Subcutaneous abdominal adipose tissue (tissue), 5 donors: Measurements from ENCODE around the gene HNRNPM.
A peak's percentile ranks its signal among the peaks of the same experiment; 100 is the strongest.

Source experiments
- H3K27ac ChIP-seq: one replicate; pipeline ENCODE4 v1.7.0; 2013; ENCODE audit warnings: low read depth, mild to moderate bottlenecking, inconsistent platforms, low read length, moderate library complexity
- H3K27me3 ChIP-seq, 5 donors: one replicate each; pipeline ENCODE4 v1.7.0; 2013; ENCODE audit warnings: low read length in 5 of 5, inconsistent platforms in 1 of 5; ENCODE audit not compliant: control insufficient read depth in 5 of 5, insufficient read depth in 4 of 5
- H3K36me3 ChIP-seq, 5 donors: one replicate each; pipeline ENCODE4 v1.7.0; 2013; ENCODE audit warnings: low read length in 5 of 5; ENCODE audit not compliant: control insufficient read depth in 5 of 5, insufficient read depth in 5 of 5
- H3K4me1 ChIP-seq, 5 donors: one replicate each; pipeline ENCODE4 v1.7.0; 2013; ENCODE audit warnings: low read length in 5 of 5, mild to moderate bottlenecking in 3 of 5, moderate library complexity in 1 of 5; ENCODE audit not compliant: control insufficient read depth in 5 of 5, insufficient read depth in 5 of 5
- H3K4me3 ChIP-seq, 5 donors: one replicate each; pipeline ENCODE4 v1.7.0; 2013; ENCODE audit warnings: low read length in 5 of 5, low read depth in 1 of 5
- H3K9ac ChIP-seq, 5 donors: one replicate each; pipeline ENCODE4 v1.7.0; 2013; ENCODE audit warnings: low read length in 5 of 5, mild to moderate bottlenecking in 4 of 5, moderate library complexity in 3 of 5
- H3K9me3 ChIP-seq, 5 donors: one replicate each; pipeline ENCODE4 v1.7.0; 2013; ENCODE audit warnings: low read length in 5 of 5; ENCODE audit not compliant: control insufficient read depth in 5 of 5
- donor health status: healthy.
- donor health status: healthy.
- donor health status: healthy.
- donor health status: healthy.
- donor health status: healthy.

Gene HNRNPM

GRCh38 chr19:8446061-8446709 lies 1.4 kb downstream of the HNRNPM start:
- no peaks in the 10 kb centered on the region for H3K9me3 ChIP-seq
- peaks cover 0 to 10% (median 0%) of the 10 kb centered on the region in 5 donors for H3K36me3 ChIP-seq
- H3K9ac ChIP-seq, result peak overlapping the region; percentile 81 to 100 (median 99)
- H3K4me3 ChIP-seq, result peak overlapping the region; percentile 82 to 98 (median 93)
- peaks cover 10 to 52% (median 45%) of the 10 kb centered on the region in 5 donors for H3K4me1 ChIP-seq
- peak overlapping the region; percentile 94 for H3K27ac ChIP-seq
- no peaks in the 10 kb centered on the region for H3K27me3 ChIP-seq

GRCh38 chr19:8449830-8450229 lies 5.1 kb downstream of the HNRNPM start:
- no peaks in the 10 kb centered on the region for H3K9me3 ChIP-seq
- no peaks in the 10 kb centered on the region for H3K27me3 ChIP-seq
- peaks cover 0 to 10% (median 5%) of the 10 kb centered on the region in 5 donors for H3K36me3 ChIP-seq
- no peak overlapping the region for H3K9ac ChIP-seq
- no peak overlapping the region for H3K27ac ChIP-seq
- peaks cover 14 to 81% (median 74%) of the 10 kb centered on the region in 5 donors for H3K4me1 ChIP-seq
- H3K4me3 ChIP-seq, result peak overlapping the region in 1 of 5 donors; percentile 14

- H3K9me3 ChIP-seq, result no peaks in the 10 kb centered on the region
- peak overlapping the region; percentile 32 for H3K27ac ChIP-seq
- no peak overlapping the region for H3K9ac ChIP-seq
- H3K27me3 ChIP-seq, result no peaks in the 10 kb centered on the region
- no peak overlapping the region for H3K4me3 ChIP-seq
- H3K36me3 ChIP-seq, result peaks cover 9 to 24% (median 12%) of the 10 kb centered on the region in 5 donors
- H3K4me1 ChIP-seq, result peaks cover 9 to 75% (median 67%) of the 10 kb centered on the region in 5 donors
Measured at GRCh38 chr19:8451377-8451776, 6.6 kb downstream of the HNRNPM start.

- Histone ChIP-seq H3K4me3 (no peak overlapping the region), H3K4me1 (peaks cover 9 to 73% (median 67%) of the 10 kb centered on the region in 5 donors), H3K27ac (peak overlapping the region; percentile 32), H3K36me3 (peaks cover 10 to 26% (median 16%) of the 10 kb centered on the region in 5 donors), H3K27me3 (no peaks in the 10 kb centered on the region), H3K9me3 (no peaks in the 10 kb centered on the region), H3K9ac (no peak overlapping the region)
Measured at GRCh38 chr19:8451885-8452284, 7.1 kb downstream of the HNRNPM start.

- Histone ChIP-seq H3K27ac (peak overlapping the region; percentile 32), H3K4me1 (peaks cover 9 to 72% (median 65%) of the 10 kb centered on the region in 5 donors), H3K36me3 (peaks cover 13 to 28% (median 19%) of the 10 kb centered on the region in 5 donors), H3K27me3 (no peaks in the 10 kb centered on the region), H3K9me3 (no peaks in the 10 kb centered on the region), H3K4me3 (no peak overlapping the region), H3K9ac (no peak overlapping the region)
Measured at GRCh38 chr19:8452446-8453123, 7.8 kb downstream of the HNRNPM start.

- no peaks in the 10 kb centered on the region for H3K27me3 ChIP-seq
- peaks cover 15 to 33% (median 22%) of the 10 kb centered on the region in 5 donors for H3K36me3 ChIP-seq
- no peaks in the 10 kb centered on the region for H3K9me3 ChIP-seq
- peaks cover 9 to 77% (median 62%) of the 10 kb centered on the region in 5 donors for H3K4me1 ChIP-seq
- H3K27ac ChIP-seq, result peak overlapping the region; percentile 30
- peak overlapping the region in 1 of 5 donors; percentile 22 for H3K9ac ChIP-seq
- no peak overlapping the region for H3K4me3 ChIP-seq
Measured at GRCh38 chr19:8453616-8454015, 8.8 kb downstream of the HNRNPM start.

- Histone ChIP-seq H3K36me3 (peaks cover 15 to 36% (median 22%) of the 10 kb centered on the region in 5 donors), H3K27ac (peak overlapping the region; percentile 30), H3K27me3 (no peaks in the 10 kb centered on the region), H3K9me3 (no peaks in the 10 kb centered on the region), H3K4me1 (peaks cover 9 to 77% (median 62%) of the 10 kb centered on the region in 5 donors), H3K4me3 (no peak overlapping the region), H3K9ac (no peak overlapping the region)
Measured at GRCh38 chr19:8454218-8454617, 9.4 kb downstream of the HNRNPM start.

- H3K4me1 ChIP-seq, result peaks cover 8 to 79% (median 64%) of the 10 kb centered on the region in 5 donors
- peak overlapping the region; percentile 41 for H3K27ac ChIP-seq
- peaks cover 15 to 36% (median 22%) of the 10 kb centered on the region in 5 donors for H3K36me3 ChIP-seq
- no peak overlapping the region for H3K4me3 ChIP-seq
- H3K27me3 ChIP-seq, result no peaks in the 10 kb centered on the region
- no peaks in the 10 kb centered on the region for H3K9me3 ChIP-seq
- H3K9ac ChIP-seq, result no peak overlapping the region
Measured at GRCh38 chr19:8455018-8455417, 10.2 kb downstream of the HNRNPM start.

GRCh38 chr19:8456064-8456463 lies 11.3 kb downstream of the HNRNPM start:
- Histone ChIP-seq H3K27ac (peak overlapping the region; percentile 41), H3K4me1 (peaks cover 11 to 84% (median 71%) of the 10 kb centered on the region in 5 donors), H3K9ac (no peak overlapping the region), H3K36me3 (peaks cover 15 to 36% (median 22%) of the 10 kb centered on the region in 5 donors), H3K4me3 (no peak overlapping the region), H3K27me3 (no peaks in the 10 kb centered on the region), H3K9me3 (no peaks in the 10 kb centered on the region)

- Histone ChIP-seq H3K27me3 (no peaks in the 10 kb centered on the region), H3K36me3 (peaks cover 18 to 41% (median 24%) of the 10 kb centered on the region in 5 donors), H3K27ac (peak overlapping the region; percentile 26), H3K4me1 (peaks cover 7 to 77% (median 60%) of the 10 kb centered on the region in 5 donors), H3K9me3 (no peaks in the 10 kb centered on the region), H3K4me3 (no peak overlapping the region), H3K9ac (no peak overlapping the region)
Measured at GRCh38 chr19:8457209-8457608, 12.4 kb downstream of the HNRNPM start.
